ENCODE data around the gene SLCO3A1.

The SLCO3A1 gene

DNA sequence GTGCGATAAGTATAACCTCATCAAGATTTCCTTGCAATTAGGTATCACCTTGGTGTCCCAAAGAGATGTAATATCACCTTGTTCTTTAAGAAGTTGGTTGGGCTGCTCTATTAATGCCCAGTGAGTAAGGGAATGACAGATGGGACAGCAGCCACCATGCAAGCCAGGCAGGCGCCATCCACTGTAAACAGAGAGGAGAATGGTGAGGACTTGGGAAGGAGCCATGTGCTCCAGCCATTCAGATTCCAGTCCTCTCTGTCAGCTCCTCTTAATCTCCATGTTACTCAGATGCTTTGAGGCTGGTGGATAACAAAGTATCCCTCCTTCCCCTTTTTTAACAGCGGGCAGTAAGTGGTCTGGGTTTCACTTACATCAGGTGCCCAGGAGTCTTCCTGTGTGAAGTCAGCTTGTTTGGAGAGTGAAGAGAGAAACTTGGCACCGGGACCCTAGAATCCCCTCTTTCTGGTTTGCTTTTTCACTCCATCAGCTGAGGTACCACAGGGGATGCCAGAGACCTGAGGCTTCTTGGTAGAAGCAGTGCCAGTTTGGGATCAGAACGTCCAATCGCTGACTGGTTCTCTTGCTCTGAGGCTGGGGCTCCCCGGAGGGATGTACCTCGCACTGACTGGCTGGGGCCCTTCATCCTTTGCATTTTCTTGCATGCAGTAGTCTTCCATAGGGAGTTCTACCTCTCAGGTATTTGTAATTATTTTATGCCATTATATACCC lies 29.5 kb downstream of the SLCO3A1 start:
- DNase-seq (ENCODE audit: low read depth) = no peak

- no peak for DNase-seq (ENCODE audit: low read depth)
These were observed 31.1 kb downstream of the SLCO3A1 start for GRCh38 chr15:91884606-91885005.

DNA sequence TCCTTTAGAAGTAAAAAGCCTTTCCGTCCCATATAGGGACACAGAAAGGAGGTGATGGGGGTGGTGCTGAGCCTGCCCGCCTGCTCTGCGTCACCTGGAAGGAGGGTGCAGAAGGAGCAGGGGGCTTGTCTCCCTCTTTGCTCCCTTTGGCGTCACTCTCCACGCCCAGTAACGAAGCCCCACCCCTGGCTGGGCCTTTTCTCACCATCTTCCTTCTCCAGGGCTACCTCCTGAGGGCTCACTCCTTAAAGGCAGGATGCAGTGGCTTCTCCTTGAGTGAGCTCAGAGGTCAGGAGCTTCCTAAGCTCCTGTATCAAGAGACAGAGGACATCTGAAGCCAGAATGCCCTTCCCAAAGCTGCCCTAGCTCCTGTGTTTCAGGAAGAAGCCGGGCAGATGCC lies 31.5 kb downstream of the SLCO3A1 start:
- no peak for DNase-seq (ENCODE audit: low read depth)

- no peak for DNase-seq (ENCODE audit: low read depth)
These were observed 32.3 kb downstream of the SLCO3A1 start for GRCh38 chr15:91885714-91886270.

GRCh38 chr15:91886878-91887277 lies 33.4 kb downstream of the SLCO3A1 start:
- no peak for DNase-seq (ENCODE audit: low read depth)

DNA sequence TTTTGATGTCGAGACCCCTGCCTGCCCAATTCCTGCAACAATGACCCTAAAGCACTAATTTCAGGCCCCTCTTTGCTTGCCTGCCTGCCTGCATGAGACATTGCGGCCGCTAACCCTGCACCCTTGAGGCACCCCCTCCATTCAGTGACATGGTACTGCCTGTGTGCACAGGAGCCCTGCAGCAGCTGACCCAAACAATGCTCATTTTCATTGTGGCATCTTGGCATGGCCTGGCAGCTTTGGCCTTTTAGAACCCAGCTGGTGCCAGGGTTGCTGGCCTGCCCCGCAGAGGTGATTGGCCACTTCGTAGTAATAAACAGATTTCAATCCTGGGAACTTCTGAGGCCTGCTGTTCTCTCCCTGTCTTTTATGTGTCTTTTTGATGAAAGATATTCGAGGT lies 33.8 kb downstream of the SLCO3A1 start:
- no peak for DNase-seq (ENCODE audit: low read depth)

DNA sequence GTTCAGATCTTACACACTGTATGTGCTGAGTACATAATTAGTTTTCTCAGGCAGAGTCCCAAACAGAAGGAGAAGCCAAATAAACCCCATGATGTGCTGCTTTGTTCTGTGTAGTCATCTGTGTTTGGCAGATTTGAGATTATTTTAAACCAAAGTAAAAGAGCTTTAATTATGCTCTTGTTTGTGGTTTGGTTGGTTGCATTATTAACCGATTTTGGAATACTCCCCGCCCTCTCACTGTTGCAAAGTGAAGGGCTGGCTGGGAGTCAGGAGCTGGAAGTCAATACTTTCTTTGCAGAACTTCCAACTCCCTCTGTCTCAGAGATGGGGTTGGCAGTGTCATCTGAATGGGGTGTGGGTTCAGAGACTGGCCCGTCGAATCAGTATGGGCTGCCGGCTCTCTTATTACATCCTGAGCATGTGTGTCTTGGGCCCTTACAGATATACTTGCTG lies 34.4 kb downstream of the SLCO3A1 start:
- no peak for DNase-seq (ENCODE audit: low read depth)

GRCh38 chr15:91889111-91889815 lies 35.8 kb downstream of the SLCO3A1 start:
- no peak for DNase-seq (ENCODE audit: low read depth)

GRCh38 chr15:91890614-91891013 lies 37.1 kb downstream of the SLCO3A1 start:
- DNase-seq (ENCODE audit: low read depth) = no peak

DNA sequence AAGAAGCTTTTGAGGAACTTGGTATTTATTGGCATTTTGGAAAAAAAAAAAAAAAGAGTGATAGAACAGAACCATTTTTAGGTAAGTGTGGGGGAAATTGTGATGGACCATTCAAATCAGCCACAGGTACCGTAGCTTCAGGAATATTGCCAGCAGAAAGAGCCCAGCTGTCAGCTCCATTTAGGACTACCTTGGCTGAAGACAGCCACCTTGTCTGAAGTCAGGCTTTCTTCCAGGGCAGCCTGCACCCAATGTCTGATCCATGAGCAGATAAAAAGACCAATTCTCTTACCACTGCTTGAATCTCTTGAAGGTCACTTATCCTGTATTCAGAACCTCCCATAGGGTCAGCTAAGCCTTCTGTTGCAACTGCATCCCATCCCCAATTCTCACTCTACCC lies 37.6 kb downstream of the SLCO3A1 start:
- no peak for DNase-seq (ENCODE audit: low read depth)

DNA sequence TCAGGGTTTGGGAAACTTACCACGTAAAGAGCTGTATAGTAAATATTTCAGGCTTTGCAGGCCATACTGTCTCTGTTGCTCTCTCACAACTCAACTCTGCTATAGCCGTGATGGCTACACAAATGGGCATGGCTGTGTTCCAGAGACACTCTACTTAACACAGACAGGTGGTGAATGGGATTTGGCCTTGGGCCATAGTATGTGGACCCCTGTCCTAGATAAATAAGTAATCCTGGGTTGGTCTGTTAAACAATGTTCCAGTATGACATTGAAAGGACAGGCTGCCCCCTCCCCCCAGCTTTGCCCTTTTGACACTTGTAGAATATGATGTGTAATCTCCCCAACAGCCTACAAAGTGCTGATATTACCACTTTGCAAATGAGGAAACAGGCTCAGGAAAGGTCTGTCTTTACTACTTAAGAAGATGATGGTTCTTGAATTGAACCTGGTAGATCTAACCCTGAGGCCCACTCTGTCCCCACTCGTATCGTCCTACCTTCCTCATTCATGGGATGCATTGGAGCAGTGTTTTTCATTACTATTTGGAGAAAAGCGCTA lies 38.4 kb downstream of the SLCO3A1 start:
- no peak for DNase-seq (ENCODE audit: low read depth)

- DNase-seq (ENCODE audit: low read depth) = no peak
These were observed 38.9 kb downstream of the SLCO3A1 start for GRCh38 chr15:91892436-91892835.

GRCh38 chr15:91894606-91895005 lies 41.1 kb downstream of the SLCO3A1 start:
- no peak for DNase-seq (ENCODE audit: low read depth)

DNA sequence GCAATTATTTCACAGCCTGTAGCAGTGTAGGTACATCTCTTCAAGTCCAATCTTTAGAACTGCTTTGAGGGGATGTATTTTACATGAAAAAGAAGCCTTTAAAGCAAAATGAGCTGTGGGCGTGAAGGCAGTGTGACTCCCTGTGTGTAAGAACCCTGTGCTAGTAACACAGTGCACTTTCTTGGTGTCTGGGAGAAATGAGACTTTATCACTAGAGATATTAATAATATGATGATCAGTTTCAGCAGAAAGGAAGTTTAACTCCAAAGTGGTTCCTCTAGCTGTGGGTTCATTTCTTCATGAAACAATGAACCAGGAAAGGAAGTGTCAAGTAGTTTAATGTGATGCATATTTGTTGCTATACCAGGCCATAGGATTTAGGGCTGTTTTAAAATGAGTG lies 41.5 kb downstream of the SLCO3A1 start:
- DNase-seq (ENCODE audit: low read depth) = no peak

GRCh38 chr15:91896341-91897055 lies 43.0 kb downstream of the SLCO3A1 start:
- DNase-seq (ENCODE audit: low read depth) = no peak

GRCh38 chr15:91897585-91898372 lies 44.3 kb downstream of the SLCO3A1 start:
- no peak for DNase-seq (ENCODE audit: low read depth)

DNA sequence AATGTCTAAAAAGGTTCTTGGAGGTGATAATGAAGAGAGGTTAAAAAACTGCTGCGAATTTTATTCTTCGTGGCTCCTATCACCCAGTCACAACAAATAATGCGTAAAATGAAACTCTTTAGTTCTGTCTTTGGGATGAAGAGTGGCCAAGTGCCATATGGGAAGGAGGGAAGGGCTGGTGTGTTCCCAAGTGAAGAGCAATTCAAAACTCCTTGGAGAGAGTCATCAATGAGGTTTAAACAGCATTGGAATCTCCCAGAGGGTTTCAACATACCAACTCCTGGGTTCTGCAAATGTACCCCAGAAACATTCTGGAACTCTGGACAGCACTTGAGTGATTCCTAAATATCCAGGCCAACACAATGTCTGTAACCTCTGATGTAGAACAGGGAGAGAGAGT lies 45.3 kb downstream of the SLCO3A1 start:
- no peak for DNase-seq (ENCODE audit: low read depth)

- DNase-seq (ENCODE audit: low read depth) = no peak
These were observed 51.4 kb downstream of the SLCO3A1 start for GRCh38 chr15:91904942-91905341.

DNA sequence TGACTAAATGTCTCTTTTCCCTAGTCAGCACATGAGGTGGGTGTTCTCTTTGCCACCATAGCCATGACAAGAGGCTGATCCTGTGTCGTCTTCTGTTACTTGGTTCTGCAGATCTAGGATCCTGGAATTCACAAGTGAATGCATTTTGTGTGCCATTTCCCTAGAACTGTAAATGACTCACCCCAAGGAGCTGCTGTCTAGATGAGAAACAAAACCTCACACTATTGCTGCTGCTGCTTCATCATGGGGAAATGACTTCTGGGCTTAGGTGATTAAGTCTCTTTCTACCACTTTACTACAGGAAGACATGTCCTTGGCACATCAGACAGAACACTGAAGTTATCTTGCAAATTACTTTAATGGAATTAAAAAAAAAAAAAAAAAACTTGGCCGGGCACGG lies 54.9 kb downstream of the SLCO3A1 start:
- no peak for DNase-seq (ENCODE audit: low read depth)

- no peak for DNase-seq (ENCODE audit: low read depth)
These were observed 55.6 kb downstream of the SLCO3A1 start for GRCh38 chr15:91909111-91909510.

GRCh38 chr15:91909574-91909973 lies 56.1 kb downstream of the SLCO3A1 start:
- no peak for DNase-seq (ENCODE audit: low read depth)

DNA sequence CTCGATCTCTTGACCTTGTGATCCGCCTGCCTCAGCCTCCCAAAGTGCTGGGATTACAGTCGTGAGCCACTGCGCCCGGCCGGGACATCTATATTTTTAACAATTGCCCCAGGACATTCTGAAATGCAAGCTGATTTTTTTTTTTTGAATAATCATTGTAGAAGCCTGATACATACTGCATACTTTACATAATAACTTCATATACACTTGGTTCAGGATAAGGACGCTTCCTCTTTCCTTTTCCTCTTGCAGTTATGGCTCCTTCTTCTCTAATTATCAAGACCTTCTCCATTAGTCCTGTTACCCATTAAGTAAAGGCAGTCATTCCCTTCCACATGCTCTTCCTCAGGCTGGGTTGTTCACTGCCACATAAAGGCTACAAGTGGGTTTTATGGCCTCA lies 58.3 kb downstream of the SLCO3A1 start:
- no peak for DNase-seq (ENCODE audit: low read depth)
